ENCODE data around the gene ACBD6.
A peak's percentile ranks its signal among the peaks of the same experiment; 100 is the strongest.

ACBD6 gene

DNA sequence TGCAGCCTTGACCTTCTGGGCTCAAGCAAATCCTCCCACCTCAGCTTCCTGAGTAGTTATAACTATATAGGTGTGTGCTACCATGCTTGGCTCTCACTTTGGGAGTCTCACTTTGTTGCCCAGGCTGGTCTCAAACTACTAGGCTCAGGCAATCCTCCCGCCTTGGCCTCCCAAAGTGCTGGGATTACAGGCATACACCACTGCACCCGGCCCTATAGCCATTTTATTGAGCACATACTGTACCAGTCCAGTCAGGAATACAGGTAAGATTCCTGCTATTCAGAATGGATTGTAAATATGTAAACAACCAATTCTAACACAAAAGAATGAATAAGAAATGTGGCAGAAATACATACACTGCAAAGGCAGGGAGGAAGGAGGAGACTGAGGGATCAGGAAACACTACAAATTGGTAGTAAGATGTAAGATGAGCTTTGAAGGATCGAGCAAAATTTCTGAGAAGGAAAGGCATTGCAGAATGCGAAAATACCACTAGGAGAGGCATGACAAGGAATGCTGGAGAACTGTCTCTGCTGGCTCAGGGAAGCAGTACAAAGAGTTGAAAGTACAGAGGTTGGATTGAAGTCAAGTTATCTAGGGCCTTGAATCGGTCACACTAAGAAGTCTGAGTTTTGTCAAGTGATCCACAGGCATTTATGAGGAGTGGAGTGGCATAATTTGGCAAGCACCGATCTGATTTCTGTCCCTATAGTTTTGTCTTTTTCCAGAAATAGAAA lies 211.9 kb downstream of the ACBD6 start:
- no peak for DNase-seq

DNA sequence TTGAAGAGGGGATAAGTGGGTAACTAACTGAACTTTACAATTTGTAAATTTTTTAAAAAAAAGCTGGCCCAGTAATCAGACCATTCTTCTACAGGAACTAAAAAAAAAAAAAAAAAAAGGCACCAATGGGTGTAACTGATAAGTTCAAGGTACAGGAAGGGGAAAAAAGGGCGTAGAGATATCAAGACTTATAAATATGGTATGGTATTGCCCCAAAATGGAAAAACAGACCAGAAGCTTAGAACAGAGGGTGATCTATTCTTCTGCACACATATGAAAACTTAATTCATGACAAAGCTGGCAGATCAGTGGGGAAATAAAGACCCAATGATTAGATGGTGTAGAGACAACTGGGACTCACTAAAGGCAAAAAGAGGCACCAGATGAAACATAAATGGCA lies 213.4 kb downstream of the ACBD6 start:
- DNase-seq: no peak

DNA sequence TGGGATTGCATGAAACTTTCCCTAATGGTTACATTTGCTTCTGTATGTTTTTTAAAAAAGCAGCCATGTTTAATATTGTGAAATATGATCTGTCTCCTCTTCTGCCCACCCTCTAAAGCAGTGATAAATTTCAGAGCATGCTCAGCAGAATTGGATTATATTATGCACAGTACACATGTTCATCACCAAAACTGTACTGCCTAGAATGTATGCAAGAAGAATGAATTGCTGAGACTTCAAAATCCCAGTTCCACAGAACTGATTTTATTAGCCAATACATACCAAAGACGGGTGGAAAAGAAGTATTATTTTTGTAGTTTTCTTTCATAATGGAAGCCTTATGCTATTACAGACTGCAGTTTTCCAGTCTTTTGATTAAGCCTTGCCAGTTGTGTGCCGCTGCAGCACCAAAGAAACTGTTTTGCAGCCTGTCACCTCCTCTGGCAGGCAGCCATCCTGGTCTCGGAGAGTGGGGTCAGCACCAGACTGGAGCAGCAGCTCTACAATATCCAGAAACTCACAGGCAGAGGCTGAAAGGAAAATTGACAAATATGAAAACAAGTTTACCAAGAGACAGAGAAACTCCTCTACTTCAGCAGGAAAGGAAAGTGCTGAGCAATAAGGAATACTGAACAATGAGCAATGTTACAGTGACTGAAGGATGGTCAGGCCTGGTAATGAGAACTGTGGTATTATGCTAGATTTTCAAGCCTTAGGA lies 214.2 kb downstream of the ACBD6 start:
- peak; percentile 65 for DNase-seq

DNA sequence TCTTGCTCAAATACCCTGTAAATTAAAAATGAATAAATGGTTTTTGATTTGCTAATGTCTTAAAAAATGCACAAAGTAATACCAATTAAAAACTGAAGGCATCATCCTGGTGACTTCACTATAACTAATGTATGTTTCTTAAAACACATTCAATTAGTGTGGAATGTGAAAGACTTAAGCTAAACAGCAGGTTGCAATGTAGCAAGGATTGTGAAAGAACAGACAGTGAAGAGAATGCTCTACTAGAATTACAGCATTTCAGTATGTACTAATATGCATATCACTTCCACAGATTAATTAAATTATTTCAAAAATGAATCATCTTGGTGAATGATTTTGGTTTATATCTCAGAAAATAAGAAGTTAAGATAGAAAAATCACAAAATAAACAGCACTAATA lies 216.0 kb downstream of the ACBD6 start:
- no peak for DNase-seq

DNA sequence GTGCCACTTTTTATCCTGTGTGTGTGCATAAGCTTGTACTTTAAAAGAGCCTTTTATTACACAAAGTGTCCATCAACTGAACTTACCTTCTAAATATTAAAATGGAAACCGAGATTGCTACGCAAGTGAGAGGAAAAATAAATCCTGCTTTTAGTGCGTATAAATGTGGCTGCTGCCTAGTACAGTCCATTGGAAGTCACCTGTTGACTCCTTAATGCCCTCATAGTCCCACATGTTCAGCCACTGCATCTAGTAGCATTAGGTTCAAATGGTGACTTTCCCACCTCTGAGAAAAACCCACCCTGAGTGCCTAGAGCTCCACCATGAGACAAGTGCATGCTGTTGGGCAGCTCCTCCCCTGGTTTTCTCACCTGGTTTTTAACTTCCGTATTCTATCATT lies 219.3 kb downstream of the ACBD6 start:
- no peak for DNase-seq

DNA sequence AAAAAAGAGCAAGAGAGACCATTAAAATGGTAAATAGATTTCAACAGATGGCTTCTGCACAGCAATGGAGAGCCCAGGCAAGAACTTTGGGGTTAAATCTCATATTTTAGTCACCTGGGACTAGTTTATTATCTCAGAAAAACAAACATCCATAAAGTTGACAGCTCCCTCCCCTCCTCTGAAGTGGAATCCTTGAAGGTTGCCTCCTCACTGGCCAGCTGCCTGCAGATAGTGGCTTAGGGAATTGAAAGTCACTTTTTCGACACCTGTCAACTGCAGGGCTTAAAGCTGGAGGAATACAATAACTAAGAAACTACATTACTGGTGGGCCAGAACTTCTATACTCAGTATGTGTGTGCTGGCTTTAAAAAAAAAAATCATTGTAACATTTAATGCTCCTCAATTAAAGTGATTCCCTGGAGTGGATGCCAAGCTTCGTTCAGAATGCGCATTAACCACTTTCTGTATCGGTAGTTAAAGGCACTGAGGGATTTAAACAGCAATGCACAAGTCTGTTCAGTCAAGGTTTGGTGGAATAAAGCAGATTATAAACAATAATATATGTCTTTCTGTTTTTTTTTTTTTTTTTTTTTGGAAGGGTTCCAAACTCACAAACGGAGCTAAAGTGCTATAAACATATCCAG lies 219.9 kb downstream of the ACBD6 start:
- peak; percentile 56 for DNase-seq

DNA sequence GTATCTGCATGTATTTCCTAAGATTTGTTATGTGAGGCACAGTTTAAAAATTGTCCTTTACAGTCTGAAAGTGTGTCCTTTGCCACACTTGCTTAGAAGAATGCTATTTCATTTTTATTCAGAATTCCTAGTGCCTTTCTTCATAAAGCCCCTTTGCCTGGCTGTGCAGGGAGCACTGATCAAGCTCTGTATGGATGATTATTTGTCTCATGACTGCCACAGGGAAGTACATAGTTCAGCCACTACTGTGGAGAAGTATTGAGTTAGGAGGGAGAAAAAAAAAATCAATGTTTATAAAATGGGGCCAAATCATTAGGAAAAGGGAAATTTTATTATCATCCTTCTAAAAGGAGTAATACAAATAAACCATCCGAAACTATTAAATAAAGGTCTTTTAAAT lies 220.9 kb downstream of the ACBD6 start:
- no peak for DNase-seq

DNA sequence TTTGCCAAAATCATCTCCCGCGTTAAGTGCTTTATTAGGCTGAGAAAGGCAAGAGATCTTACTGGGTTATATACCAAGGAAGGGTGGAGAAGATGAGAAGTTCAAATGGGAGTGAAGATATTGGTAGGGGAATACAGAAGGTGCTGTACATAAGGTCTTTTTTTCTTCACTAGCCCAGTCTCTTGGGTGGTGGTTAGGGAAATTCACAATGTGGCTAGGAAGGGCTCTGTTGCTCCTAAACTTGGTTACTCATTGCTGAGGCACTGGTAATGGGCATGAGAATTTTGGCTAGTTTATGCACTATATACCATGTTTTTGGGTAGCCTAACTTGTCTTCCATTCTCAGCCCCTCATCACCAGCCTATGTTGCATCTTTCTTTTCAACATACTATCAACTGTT lies 221.8 kb downstream of the ACBD6 start:
- no peak for DNase-seq

DNA sequence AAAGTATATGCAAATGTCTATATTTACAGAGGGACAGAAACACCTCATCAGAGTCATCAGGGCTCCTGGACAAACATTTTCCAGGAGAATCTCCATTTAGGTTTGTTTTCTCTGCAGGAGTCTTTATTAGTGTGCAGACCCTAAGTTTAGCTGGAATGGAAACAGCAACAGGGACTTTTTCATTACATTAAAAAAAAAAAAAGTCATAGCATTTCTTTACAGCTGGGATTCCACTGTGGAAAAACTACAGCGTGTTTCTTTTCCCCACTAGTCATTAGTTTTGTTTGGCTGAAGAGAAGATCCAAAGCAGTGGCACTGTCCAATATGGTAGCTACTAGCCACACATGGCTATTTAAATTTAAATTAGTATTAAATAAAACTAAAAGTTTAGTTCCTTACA lies 222.7 kb downstream of the ACBD6 start:
- DNase-seq: no peak

DNA sequence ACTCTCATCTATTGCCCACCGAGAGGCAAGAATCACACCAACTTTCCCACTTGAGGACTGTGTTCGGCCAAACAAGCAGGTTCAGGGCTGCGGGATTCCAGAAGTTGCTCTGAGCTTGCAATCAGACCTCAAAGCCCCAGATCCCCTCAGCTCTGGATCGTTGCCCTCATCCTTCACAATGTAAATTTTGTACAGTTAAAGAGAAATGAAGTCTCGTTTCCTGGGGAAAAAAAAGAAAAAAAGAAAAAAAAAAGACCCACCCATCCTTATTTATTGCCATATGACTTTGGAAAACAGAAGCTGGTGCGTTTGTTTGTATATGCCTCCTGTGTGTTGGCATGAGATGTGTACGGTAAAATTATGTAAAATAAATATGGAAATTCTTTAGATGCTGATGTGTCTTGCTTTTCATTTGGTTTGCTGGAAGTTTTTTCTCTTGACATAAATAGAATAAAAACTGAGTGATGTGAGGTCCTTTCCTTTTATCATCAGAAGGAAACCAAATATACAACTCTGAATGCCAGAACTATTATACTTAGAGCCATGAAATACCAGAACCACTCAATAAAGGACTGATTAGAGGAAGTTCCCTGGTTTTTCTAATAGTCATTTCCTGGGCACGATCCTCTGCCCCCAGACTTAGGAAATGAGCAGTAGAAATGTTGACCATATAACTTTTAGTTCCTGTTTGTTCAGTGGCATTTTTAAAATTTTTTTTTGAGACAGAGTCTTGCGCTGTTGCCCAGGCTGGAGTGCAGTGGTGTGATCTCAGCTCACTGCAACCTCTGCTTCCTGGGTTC lies 223.6 kb downstream of the ACBD6 start:
- DNase-seq: no peak

DNA sequence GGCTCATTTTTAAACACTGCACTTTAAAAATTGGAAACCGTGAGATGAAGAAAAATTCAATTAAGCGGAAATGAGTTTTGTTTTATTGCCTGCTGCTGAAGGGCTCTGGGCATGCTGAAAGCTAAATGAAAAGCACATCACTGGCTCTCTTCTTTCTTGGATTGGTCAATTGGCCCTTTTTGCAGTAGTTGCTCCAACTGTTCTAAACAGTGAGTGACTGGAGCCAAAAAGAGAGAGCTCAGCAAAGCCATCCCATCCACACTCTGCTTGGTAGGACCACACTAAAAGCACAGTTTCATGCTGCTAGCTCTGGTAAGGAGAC lies 224.2 kb downstream of the ACBD6 start:
- DNase-seq: no peak

DNA sequence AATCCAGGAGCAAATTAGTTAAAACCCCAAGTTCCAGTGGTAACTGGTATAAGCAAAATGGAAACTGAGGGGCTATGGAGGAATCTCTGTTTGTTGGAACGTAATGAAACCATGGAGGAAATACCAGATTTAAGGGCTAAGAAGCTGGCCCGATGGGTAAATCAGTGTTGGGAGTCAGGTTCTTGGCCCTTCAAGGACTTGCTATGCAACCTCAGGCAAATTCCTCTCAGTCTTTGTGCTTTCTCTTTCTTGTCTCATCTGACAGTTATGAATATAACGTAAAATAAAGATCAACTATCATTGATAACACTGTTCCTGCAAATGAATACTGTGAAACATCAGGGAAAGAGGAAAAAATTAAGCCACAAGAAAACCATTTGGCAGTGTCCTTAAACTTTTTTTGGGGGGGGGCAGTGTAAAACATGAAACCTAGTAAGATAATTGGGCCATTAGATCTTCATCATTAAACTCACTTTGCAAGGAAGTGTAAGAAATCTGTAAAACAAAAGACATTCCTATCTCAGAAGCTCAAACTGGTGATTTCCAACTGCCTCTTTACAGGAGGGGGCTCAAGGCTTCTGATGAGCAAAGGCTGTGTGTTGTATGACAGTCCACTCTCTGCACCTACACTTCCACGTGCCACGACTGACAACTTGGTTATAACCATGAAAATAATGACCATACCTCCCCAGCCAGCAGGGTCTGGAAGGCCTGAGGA lies 224.7 kb downstream of the ACBD6 start:
- DNase-seq: no peak

DNA sequence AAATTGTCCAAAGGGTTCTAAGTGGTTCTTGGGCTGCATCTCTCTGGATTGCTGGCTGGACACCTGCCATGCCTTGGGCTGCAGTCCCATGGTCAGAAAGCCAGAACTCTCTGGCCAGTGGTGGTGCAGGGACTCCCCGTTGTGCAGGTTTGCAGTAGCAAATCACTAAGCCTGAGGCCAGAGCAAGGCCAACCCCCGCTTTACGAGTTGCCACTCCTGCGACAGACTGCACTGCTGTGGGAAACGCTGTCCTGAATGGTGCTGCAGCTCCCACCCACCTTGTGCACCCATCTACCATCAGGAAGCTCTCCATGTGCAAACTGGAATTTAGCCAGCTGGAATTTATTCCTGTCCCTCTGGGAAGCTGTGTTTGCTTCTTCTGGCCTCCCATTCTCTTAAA lies 226.7 kb downstream of the ACBD6 start:
- no peak for DNase-seq

DNA sequence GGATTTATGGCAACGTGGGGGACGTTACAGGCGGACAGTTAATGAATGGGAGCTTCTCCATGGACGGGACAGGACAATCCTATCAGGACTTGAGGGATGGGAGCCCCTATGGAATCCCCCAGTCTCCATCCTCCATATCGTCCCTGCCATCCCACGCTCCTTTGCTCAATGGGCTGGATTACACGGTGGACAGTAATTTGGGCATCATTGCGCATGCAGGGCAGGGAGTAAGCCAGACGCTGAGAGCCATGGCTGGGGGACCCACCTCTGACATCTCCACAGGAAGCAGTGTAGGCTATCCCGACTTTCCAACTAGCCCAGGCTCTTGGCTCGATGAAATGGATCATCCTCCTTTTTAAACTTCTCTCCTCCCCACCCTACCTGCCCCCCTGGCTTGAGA lies 228.2 kb downstream of the ACBD6 start:
- no peak for DNase-seq

DNA sequence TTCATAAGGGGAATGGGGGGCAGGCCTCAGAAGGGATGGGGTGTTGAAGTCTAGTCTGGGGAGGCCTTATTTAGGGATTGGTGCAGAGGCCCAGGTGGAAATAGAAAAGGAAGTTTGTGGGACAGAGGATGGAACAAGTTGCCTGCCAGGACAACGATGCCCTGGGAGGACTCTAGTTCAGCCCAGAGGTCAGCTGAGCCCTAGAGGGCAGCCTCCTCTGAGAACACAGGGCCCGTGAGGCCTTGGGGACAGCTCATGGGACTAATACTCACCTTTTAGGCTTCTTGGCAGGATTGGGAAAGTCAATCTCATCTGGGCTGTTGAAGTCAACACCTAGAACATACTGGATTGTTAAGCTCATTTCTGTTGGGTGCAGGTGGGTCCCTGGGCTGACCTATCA lies 229.3 kb downstream of the ACBD6 start:
- DNase-seq: no peak

DNA sequence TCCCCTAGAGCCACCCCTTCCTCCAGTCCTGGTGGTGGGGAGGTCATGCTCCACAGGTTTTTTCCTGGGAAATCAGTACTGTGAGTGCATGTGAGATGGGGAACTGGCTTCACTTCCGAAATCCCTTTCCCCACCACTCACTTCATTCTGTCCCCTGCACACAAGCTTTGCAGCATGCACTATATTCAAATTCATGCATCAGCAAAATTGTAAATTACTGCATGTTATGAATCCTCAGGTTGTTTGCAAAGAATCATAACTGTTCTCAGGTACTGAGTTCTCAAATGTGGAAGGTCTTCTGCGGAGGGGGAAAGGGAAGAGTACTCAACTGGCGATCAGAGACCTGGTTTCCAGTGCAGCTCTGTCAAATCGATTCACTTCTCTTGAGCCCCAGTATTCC lies 230.0 kb downstream of the ACBD6 start:
- no peak for DNase-seq

DNA sequence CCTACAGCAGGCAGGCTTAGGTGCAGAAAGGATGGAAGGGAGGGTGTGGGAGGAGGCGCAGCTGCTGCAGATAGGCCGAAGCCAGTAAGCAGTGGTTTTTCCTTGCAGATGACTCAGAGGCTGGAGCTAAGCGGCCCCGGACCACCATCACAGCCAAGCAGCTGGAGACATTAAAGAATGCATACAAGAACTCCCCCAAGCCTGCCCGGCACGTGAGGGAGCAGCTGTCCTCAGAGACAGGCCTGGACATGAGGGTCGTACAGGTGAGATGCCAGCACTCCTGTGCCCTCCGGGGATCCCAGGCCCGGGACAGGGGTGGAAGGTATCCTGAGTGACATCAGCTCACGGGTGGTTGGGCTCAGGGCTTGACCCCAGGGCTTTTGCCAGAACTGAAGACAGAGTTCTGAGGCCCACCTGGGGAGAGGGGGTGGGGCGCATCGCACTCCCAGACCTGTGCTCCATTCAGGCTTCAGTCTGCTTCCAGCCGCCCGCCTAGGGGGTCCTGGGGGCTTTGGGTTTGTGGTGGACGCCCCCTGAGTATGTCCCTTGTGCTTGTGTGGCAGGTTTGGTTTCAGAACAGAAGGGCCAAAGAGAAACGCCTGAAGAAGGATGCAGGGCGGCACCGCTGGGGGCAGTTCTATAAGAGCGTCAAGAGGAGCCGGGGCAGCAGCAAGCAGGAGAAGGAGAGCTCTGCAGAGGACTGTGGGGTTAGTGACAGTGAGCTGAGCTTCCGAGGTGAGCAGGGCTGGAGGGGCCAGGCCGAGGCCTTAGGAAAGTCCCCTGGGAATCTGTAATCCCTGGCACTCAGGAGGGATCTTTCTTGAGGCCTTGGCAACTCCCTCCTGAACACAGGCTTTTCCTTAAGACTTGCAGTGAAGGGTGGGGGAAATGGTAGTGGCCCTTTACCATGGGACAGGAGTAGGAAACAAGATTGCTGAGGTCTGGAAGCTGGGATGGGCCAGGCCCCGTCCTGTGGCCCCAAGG lies 230.8 kb downstream of the ACBD6 start:
- no peak for DNase-seq

DNA sequence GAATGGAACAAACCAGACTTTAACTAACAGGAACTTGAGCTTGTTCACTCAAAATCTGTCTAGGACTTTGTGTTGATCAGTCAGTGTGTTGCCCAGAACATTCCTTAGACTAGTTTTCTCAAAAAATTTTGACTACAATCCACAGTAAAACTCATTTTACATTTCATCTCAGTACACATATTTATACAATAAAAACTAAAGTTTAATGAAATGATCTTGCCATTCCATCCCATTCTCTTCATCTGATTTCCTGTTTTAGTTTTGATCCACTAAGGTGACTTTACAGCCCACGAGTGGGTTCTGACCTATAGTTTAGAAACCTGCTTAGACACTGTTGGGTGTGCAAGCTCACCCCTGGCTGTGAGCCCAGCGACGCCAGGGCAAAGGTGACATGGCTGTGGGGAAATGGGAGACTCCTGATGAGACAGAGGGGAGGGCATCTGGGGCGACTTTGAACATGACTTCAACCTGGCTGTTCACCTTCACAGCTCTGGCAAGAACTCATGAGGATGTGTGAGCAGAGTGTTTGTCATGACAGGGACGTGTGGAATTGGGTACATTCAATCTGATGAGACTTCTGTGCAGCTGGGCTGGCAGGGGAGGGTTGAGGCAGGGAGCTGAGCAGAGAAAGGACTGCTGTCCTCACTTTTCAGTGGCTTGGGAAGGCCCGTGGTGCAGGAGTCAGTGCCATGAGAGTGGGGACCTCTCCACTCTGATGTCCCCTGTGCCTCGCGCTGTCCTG lies 231.7 kb downstream of the ACBD6 start:
- no peak for DNase-seq

DNA sequence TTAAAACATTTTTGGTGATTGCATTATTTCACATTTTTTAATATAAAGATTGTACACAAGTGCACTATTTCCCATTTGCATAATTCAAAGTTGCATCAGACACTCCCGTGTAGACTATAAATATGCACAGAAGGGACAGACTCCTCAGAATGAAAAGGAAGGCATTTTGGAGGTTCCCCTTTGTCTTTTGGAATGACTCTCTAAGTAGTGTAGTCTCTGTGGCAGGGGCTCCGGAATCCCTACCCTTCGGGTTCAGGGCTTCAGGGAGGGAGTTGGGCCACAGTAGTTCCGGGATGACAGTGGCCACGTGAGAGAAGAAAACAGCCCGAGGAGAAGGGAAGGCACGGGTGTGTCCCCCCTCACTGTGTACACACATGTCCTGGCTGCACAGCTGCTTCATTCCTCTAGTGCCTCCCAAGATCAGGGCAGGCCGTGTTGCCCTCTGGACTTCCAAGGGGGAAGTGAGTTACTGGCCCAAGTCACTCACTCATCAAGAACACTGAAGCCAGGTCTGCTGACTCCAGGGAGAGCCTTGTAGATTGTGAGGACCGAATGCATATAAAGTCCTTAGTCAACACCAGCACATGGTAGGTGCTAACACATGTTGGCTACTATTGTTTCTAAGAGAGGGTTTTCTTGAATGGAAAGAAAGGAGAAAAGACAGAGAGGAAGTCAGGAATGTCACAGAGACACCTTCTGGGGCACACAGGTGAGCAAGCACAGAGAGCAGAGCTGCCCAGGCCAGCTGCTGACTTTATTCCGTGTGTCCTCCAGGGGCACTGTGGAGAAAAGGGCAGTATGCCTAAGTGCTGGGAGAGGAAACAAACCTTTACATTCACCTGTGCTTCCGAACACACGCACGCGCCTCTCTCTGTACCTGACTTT lies 232.5 kb downstream of the ACBD6 start:
- peak; percentile 21 for DNase-seq

DNA sequence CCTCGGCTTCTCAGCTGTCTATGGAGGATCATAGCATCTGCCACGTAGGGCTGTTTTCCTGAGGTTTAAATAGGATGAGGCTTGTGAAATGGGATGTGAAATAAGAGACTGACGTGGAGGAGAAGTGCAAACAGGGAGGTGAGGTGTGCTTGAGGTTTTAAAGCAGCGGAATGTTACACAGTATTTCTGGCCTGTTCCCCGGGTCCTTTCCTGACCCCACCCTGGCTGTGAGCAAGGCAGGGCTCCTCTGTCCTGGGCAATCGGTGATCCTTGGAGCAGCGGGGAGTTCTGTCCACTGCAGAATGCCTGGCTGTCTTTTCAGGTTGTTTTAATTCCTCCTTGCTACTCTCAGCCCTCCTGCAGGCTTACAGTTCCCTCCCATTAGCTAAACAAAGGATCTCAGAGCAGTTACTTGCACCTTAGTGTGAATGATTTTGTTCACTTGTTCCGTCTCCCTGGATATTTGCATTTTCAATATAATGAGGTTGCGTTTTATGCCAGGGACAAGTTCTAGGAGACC lies 233.8 kb downstream of the ACBD6 start:
- no peak for DNase-seq

Measured in NCI-H1092 treated with DMSO at 0.1 percent for 48 hours (cell line).